K562 (cell line): ENCODE measurements around the gene ZNF10. TPM values are rescaled to one million over a fixed set of nuclear protein-coding genes. Genes with fewer than 3 reads are reported as not detected.

ENCODE experiments used
- BMI1 ChIP-seq: fragments of 150-350 bp; IDR thresholded peaks from 2 replicates; pipeline ENCODE4 v1.6.1; 2014; ENCODE audit warnings: low read length
- C11orf30 ChIP-seq: fragments of 450-650 bp; IDR thresholded peaks from 2 replicates; pipeline ENCODE4 v1.6.1; 2016; ENCODE audit warnings: low read depth, mild to moderate bottlenecking
- CBX1 ChIP-seq: sonication (generic); IDR thresholded peaks from 2 replicates; pipeline ENCODE4 v1.6.1; 2016; ENCODE audit warnings: antibody characterized with exemption, low read depth, mild to moderate bottlenecking
- CSDE1 ChIP-seq, 2 experiments: fragments of 450-650 bp; IDR thresholded peaks; 2 replicates each; pipeline ENCODE4 v1.6.1; 2016; ENCODE audit warnings: mild to moderate bottlenecking in 1 of 2
- CTCFL ChIP-seq: IDR thresholded peaks from 2 replicates; pipeline ENCODE4 v1.6.1; 2011; ENCODE audit warnings: borderline replicate concordance, low read depth, mild to moderate bottlenecking, moderate library complexity, low read length; ENCODE audit not compliant: insufficient read depth, poor library complexity, severe bottlenecking
- CXXC5 ChIP-seq: fragments of 250-450 bp; sonication (Bioruptor Pico); IDR thresholded peaks from 2 replicates; pipeline ENCODE4 v1.8.0; 2022; ENCODE audit warnings: inconsistent platforms, mild to moderate bottlenecking, moderate library complexity
- ELF2 ChIP-seq: fragments of 250-450 bp; sonication (Bioruptor Pico); IDR thresholded peaks from 2 replicates; pipeline ENCODE4 v1.5.0; 2021; ENCODE audit warnings: mild to moderate bottlenecking
- HOXB6 ChIP-seq: fragments of 250-450 bp; sonication (Bioruptor Pico); IDR thresholded peaks from 2 replicates; pipeline ENCODE4 v1.5.1; 2022; ENCODE audit warnings: mild to moderate bottlenecking, borderline replicate concordance
- MCM2 ChIP-seq: fragments of 450-650 bp; IDR thresholded peaks from 2 replicates; pipeline ENCODE4 v1.6.1; 2017; ENCODE audit warnings: low read depth, mild to moderate bottlenecking
- NR2C2 ChIP-seq, 2 experiments: fragments of 200-800 bp in 1 of 2; sonication (Bioruptor generic) in 1 of 2; sonication (generic) in 1 of 2; formaldehyde crosslinking in 1 of 2; IDR thresholded peaks; 2 replicates each; pipeline versions ENCODE4 v1.6.1 to v1.8.0; 2016 to 2022; ENCODE audit warnings: mild to moderate bottlenecking in 1 of 2, missing compliant biosample characterization in 1 of 2, missing genetic modification characterization in 1 of 2, missing genetic modification reagents in 1 of 2
- POLR3A ChIP-seq: IDR thresholded peaks from 2 replicates; pipeline ENCODE4 v1.6.1; 2011; ENCODE audit warnings: borderline replicate concordance, mild to moderate bottlenecking, moderate library complexity; ENCODE audit not compliant: insufficient read length, insufficient read depth; ENCODE audit errors: extremely low read depth
- PYGO2 ChIP-seq: fragments of 450-650 bp; IDR thresholded peaks from 2 replicates; pipeline ENCODE4 v1.6.1; 2016; ENCODE audit warnings: mild to moderate bottlenecking, missing genetic modification characterization, moderate library complexity, missing compliant biosample characterization
- RBBP5 ChIP-seq: fragments of 200-600 bp; sonication (generic); IDR thresholded peaks from 2 replicates; pipeline ENCODE4 v1.6.1; 2012; ENCODE audit warnings: borderline replicate concordance, mild to moderate bottlenecking, low read length, control low read depth, inconsistent platforms; ENCODE audit not compliant: insufficient read depth, poor library complexity, severe bottlenecking
- SAFB ChIP-seq: fragments of 200-400 bp; formaldehyde crosslinking; IDR thresholded peaks from 2 replicates; pipeline ENCODE4 v1.6.1; 2017; ENCODE audit warnings: low read depth, low read length, borderline replicate concordance
- SP2 ChIP-seq: IDR thresholded peaks from 2 replicates; pipeline ENCODE4 v1.6.1; 2011; ENCODE audit warnings: mild to moderate bottlenecking, low read depth, low read length, moderate library complexity; ENCODE audit not compliant: poor library complexity, severe bottlenecking; ENCODE audit errors: extremely low read depth
- ZBTB2 ChIP-seq: fragments of 450-650 bp; IDR thresholded peaks from 2 replicates; pipeline ENCODE4 v1.6.1; 2016; ENCODE audit warnings: antibody characterized with exemption
- ZBTB26 ChIP-seq: fragments of 450-650 bp; formaldehyde crosslinking; IDR thresholded peaks from 2 replicates; pipeline ENCODE4 v1.4.0; 2022; ENCODE audit warnings: missing genetic modification characterization
- ZNF431 ChIP-seq: sonication (generic); formaldehyde crosslinking; IDR thresholded peaks from 2 replicates; pipeline ENCODE4 v1.8.0; 2022; ENCODE audit warnings: mild to moderate bottlenecking, missing genetic modification reagents
- ZNF766 ChIP-seq: fragments of 200-800 bp; sonication (Bioruptor generic); conservative IDR thresholded peaks from 2 replicates; pipeline ENCODE4 v1.6.1; 2016; ENCODE audit warnings: missing genetic modification characterization, missing compliant biosample characterization
- polyA plus RNA-seq, 8 experiments: library from polyadenylated mRNA; depleted of rRNA in 4 of 8; stranded (reverse) in 5 of 8; unstranded in 3 of 8; fragments of >200 nt; fragmentation: Nextera tagmentation in 2 of 8; fragmentation: Illumina TruSeq in 1 of 8; extraction: Ambion mirVana in 2 of 8; extraction: Trizol in 1 of 8; gene quantifications; 2 replicates each; pipeline versions ENCODE4 v1.2.1 to v1.2.3, GENCODE V29; 2011 to 2014; ENCODE audit warnings: inconsistent platforms in 1 of 8, missing spikeins in 1 of 8
- total RNA-seq, 7 experiments: library from RNA; depleted of rRNA in 6 of 7; stranded (reverse); fragments of >200 nt in 6 of 7; fragmentation: Illumina TruSeq in 2 of 7; extraction: Trizol in 2 of 7; gene quantifications; 2 replicates each; pipeline versions ENCODE4 v1.2.1 to v1.2.3, GENCODE V29; 2011 to 2021; ENCODE audit warnings: low replicate concordance in 1 of 7
- TF ChIP-seq, protein P1 (sequence below): fragments of 450-650 bp; IDR thresholded peaks from 2 replicates; pipeline ENCODE4 v1.6.1; 2016; ENCODE audit warnings: borderline replicate concordance

The ZNF10 gene
- total and polyA plus RNA-seq, 9 of the 15 experiments (the other 6 are each of a cell fraction or from before 2014, with no cell fraction given) = 3.5 to 5.8 (median 4.9) TPM

- no peak; the same call in 1 of the 2 replicates for TF ChIP-seq PYGO2 (tag)
- TF ChIP-seq ZNF766 = peak; percentile 88
- no peak for TF ChIP-seq BMI1
- TF ChIP-seq CXXC5 = peak; percentile 92
- no peak for TF ChIP-seq MCM2
- TF ChIP-seq HOXB6 (CRISPR knock-in tag) = no peak
- no peak for TF ChIP-seq POLR3A
- TF ChIP-seq CTCFL = peak; percentile 95
- TF ChIP-seq ZNF431 (CRISPR knock-in tag) = no peak
- TF ChIP-seq C11orf30 = peak; percentile 93
- peak in 1 of 2 experiments; percentile 81; a peak in 2 of 4 replicates for TF ChIP-seq CSDE1 (IDR thresholded peaks at IDR 0.05)
- no peak for TF ChIP-seq SAFB
- TF ChIP-seq ZBTB26 (CRISPR knock-in tag) = no peak
- no peak for TF ChIP-seq SP2
- no peak for TF ChIP-seq ZBTB2
- TF ChIP-seq RBBP5 = peak; percentile 83
- peak; percentile 84 for TF ChIP-seq ELF2 (CRISPR knock-in tag)
- TF ChIP-seq NR2C2 (CRISPR knock-in tag; IDR thresholded peaks at IDR 0.05) = peak; percentile 95
- TF ChIP-seq NR2C2 (tag; IDR thresholded peaks at IDR 0.05) = peak; percentile 99
- TF ChIP-seq, protein P1, sequence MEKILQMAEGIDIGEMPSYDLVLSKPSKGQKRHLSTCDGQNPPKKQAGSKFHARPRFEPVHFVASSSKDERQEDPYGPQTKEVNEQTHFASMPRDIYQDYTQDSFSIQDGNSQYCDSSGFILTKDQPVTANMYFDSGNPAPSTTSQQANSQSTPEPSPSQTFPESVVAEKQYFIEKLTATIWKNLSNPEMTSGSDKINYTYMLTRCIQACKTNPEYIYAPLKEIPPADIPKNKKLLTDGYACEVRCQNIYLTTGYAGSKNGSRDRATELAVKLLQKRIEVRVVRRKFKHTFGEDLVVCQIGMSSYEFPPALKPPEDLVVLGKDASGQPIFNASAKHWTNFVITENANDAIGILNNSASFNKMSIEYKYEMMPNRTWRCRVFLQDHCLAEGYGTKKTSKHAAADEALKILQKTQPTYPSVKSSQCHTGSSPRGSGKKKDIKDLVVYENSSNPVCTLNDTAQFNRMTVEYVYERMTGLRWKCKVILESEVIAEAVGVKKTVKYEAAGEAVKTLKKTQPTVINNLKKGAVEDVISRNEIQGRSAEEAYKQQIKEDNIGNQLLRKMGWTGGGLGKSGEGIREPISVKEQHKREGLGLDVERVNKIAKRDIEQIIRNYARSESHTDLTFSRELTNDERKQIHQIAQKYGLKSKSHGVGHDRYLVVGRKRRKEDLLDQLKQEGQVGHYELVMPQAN = peak; percentile 74; the same call in 1 of the 2 replicates
- TF ChIP-seq CBX1 = peak; percentile 29; the same call in 1 of the 2 replicates
These were observed 51.0 kb downstream of the ZNF10 start, which contains the start of gene ZNF268 (continued) for GRCh38 chr12:133181238-133181959.
